Lung microvascular endothelial cell (primary cell): Measurements from ENCODE around the gene VPS25. TPM values are rescaled to one million over a fixed set of nuclear protein-coding genes. Genes with fewer than 3 reads are reported as not detected.
"Not testable (repeated sequence)": the region's sequence is repeated elsewhere in the genome, so short reads cannot be mapped to it uniquely, and the experiment has no call there.

Experiments used
- DNase-seq, 2 donors: peaks; one replicate each; pipeline versions ENCODE4 v3.0.0 to v3.0.0-alpha.2; 2010; ENCODE audit warnings: low read depth in 2 of 2
- total RNA-seq: library from RNA; depleted of rRNA; stranded (reverse); fragments of >200 nt; gene quantifications from 2 replicates; pipeline ENCODE4 v1.2.1, GENCODE V29; 2014

The VPS25 gene
- total RNA-seq, 1 donor from 2014 or later, result 42.1 TPM

- not testable (repeated sequence) for DNase-seq
These were observed 5.2 kb upstream of the VPS25 start for GRCh38 chr17:42768006-42768405.

GRCh38 chr17:42769964-42770363 is 3.3 kb upstream of the VPS25 start:
- DNase-seq, result not testable (repeated sequence)

- no peak for DNase-seq
These were observed 332 bp upstream of the VPS25 start for GRCh38 chr17:42772945-42773289.

- peak; percentile 54 to 57 for DNase-seq
These were observed 957 bp downstream of the VPS25 start for GRCh38 chr17:42774066-42774745.

- DNase-seq, result peak; percentile 62 to 67
These were observed 2.4 kb downstream of the VPS25 start for GRCh38 chr17:42775534-42776098.

GRCh38 chr17:42778570-42778969 is 5.3 kb downstream of the VPS25 start:
- no peak for DNase-seq

- no peak for DNase-seq
These were observed 6.2 kb downstream of the VPS25 start for GRCh38 chr17:42779304-42779935.

- DNase-seq, result peak; percentile 49 to 55
These were observed 6.9 kb downstream of the VPS25 start, which contains the start of gene WNK4 for GRCh38 chr17:42779936-42780850. TSS of gene WNK4 (plus strand) at chr17:42780610. CDS start at chr17:42780699, 89 bp downstream.

- peak in 1 of 2 donors; percentile 11 for DNase-seq
These were observed 7.8 kb downstream of the VPS25 start for GRCh38 chr17:42780851-42781638.

GRCh38 chr17:42781639-42782165 is 8.5 kb downstream of the VPS25 start:
- DNase-seq, result no peak

- DNase-seq, result peak in 1 of 2 donors; percentile 19
These were observed 9.2 kb downstream of the VPS25 start for GRCh38 chr17:42782166-42783061.

GRCh38 chr17:42783062-42783790 is 10.0 kb downstream of the VPS25 start:
- peak in 1 of 2 donors; percentile 88 for DNase-seq

GRCh38 chr17:42783791-42784138 is 10.5 kb downstream of the VPS25 start:
- DNase-seq, result no peak

GRCh38 chr17:42784409-42784808 is 11.2 kb downstream of the VPS25 start:
- DNase-seq, result peak; percentile 36 to 43

- no peak for DNase-seq
These were observed 11.8 kb downstream of the VPS25 start for GRCh38 chr17:42784811-42785592.

- no peak for DNase-seq
These were observed 14.0 kb downstream of the VPS25 start for GRCh38 chr17:42787266-42787665.

GRCh38 chr17:42791948-42792347 is 18.7 kb downstream of the VPS25 start:
- DNase-seq, result no peak

- DNase-seq, result no peak
These were observed 19.3 kb downstream of the VPS25 start for GRCh38 chr17:42792545-42792944.
